KMS-11 (cell line): ENCODE results near the gene PRRX1.

Source experiments
- H2AFZ ChIP-seq: fragments of 200-600 bp; sonication (generic); 2 replicates; pipeline ENCODE4 v1.6.1; 2016; ENCODE audit warnings: antibody characterized with exemption, mixed run types, low read depth
- H3K27ac ChIP-seq: fragments of 200-600 bp; sonication (generic); 2 replicates; pipeline ENCODE4 v1.6.1; 2016; ENCODE audit warnings: mild to moderate bottlenecking, mixed run types
- H3K27me3 ChIP-seq: fragments of 200-600 bp; sonication (generic); 2 replicates; pipeline ENCODE4 v1.6.1; 2017; ENCODE audit warnings: mild to moderate bottlenecking, low read depth, mixed run types, moderate library complexity; ENCODE audit not compliant: insufficient read depth
- H3K36me3 ChIP-seq: fragments of 200-600 bp; sonication (generic); 2 replicates; pipeline ENCODE4 v1.6.1; 2017; ENCODE audit warnings: mild to moderate bottlenecking, mixed run types; ENCODE audit not compliant: insufficient read depth
- H3K4me1 ChIP-seq: fragments of 200-600 bp; sonication (generic); 2 replicates; pipeline ENCODE4 v1.6.1; 2016; ENCODE audit warnings: mild to moderate bottlenecking, low read depth, mixed run types; ENCODE audit not compliant: poor library complexity, severe bottlenecking
- H3K4me2 ChIP-seq: fragments of 200-600 bp; sonication (generic); 2 replicates; pipeline ENCODE4 v1.7.0; 2016; ENCODE audit warnings: mild to moderate bottlenecking, mixed run types
- H3K4me3 ChIP-seq: fragments of 200-600 bp; sonication (generic); IDR thresholded peaks from 2 replicates; pipeline ENCODE4 v1.6.1; 2017; ENCODE audit warnings: low read depth, low read length, mixed read lengths; ENCODE audit not compliant: insufficient read depth
- H3K79me2 ChIP-seq: fragments of 200-600 bp; sonication (generic); 2 replicates; pipeline ENCODE4 v1.6.1; 2016; ENCODE audit warnings: low read depth, mixed run types; ENCODE audit not compliant: insufficient read depth
- H3K9ac ChIP-seq: fragments of 200-600 bp; sonication (generic); 2 replicates; pipeline ENCODE4 v1.6.1; 2016; ENCODE audit warnings: mild to moderate bottlenecking, mixed run types
- H4K20me1 ChIP-seq: fragments of 200-600 bp; sonication (generic); 2 replicates; pipeline ENCODE4 v1.6.1; 2016; ENCODE audit warnings: mild to moderate bottlenecking, mixed run types; ENCODE audit not compliant: insufficient read depth
- TF ChIP-seq, protein P1 (sequence below): fragments of 200-600 bp; sonication (generic); conservative IDR thresholded peaks from 2 replicates; pipeline ENCODE4 v1.6.1; 2017; ENCODE audit warnings: low read depth, mild to moderate bottlenecking, antibody characterized with exemption, low read length, moderate library complexity, mixed read lengths

The PRRX1 gene

DNA sequence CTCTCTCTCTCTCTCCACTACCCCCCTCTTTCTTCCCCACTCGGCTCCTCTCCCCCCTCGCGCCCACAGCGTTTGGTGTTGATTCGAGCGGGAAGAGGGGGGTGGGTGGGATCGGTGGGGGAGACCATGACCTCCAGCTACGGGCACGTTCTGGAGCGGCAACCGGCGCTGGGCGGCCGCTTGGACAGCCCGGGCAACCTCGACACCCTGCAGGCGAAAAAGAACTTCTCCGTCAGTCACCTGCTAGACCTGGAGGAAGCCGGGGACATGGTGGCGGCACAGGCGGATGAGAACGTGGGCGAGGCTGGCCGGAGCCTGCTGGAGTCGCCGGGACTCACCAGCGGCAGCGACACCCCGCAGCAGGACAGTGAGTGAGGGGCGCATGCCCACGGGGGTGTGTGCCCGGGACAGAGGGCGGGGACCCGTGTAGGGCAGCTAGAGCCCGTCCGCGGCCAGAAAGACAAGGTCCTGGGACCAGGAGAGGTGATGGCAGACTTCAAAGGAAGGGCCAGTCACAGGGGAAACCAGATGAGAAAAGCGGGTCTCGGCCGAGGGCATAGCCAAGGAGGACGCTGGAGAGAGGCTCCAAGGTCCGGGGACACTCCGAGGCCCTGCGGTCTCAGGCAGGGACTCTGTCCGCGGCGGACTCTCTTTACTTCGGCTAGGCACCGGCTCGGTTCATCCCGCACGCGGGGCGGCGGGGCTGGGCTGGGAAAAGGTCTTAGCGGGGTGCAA lies at the start of gene PRRX1:
TSS of gene PRRX1 (plus strand) at position 39 of the 735 bp plus-strand sequence. CDS start at position 127, 88 bp downstream.
- H4K20me1 ChIP-seq: no peaks in the 10 kb centered on the region
- no peak within 1 kb of the TSS for H3K27ac ChIP-seq
- H2AFZ ChIP-seq: no peak within 1 kb of the TSS
- H3K4me1 ChIP-seq: no peaks in the 10 kb centered on the region
- no peak within 1 kb of the TSS for H3K4me2 ChIP-seq
- H3K79me2 ChIP-seq: no peaks in the 10 kb centered on the region
- H3K4me3 ChIP-seq: no peak within 1 kb of the TSS
- no peak within 1 kb of the TSS for H3K9ac ChIP-seq
- no peaks in the 10 kb centered on the region for H3K27me3 ChIP-seq
- TF ChIP-seq, protein P1, sequence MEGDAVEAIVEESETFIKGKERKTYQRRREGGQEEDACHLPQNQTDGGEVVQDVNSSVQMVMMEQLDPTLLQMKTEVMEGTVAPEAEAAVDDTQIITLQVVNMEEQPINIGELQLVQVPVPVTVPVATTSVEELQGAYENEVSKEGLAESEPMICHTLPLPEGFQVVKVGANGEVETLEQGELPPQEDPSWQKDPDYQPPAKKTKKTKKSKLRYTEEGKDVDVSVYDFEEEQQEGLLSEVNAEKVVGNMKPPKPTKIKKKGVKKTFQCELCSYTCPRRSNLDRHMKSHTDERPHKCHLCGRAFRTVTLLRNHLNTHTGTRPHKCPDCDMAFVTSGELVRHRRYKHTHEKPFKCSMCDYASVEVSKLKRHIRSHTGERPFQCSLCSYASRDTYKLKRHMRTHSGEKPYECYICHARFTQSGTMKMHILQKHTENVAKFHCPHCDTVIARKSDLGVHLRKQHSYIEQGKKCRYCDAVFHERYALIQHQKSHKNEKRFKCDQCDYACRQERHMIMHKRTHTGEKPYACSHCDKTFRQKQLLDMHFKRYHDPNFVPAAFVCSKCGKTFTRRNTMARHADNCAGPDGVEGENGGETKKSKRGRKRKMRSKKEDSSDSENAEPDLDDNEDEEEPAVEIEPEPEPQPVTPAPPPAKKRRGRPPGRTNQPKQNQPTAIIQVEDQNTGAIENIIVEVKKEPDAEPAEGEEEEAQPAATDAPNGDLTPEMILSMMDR: no peak
- H3K36me3 ChIP-seq: no peaks in the 10 kb centered on the region

DNA sequence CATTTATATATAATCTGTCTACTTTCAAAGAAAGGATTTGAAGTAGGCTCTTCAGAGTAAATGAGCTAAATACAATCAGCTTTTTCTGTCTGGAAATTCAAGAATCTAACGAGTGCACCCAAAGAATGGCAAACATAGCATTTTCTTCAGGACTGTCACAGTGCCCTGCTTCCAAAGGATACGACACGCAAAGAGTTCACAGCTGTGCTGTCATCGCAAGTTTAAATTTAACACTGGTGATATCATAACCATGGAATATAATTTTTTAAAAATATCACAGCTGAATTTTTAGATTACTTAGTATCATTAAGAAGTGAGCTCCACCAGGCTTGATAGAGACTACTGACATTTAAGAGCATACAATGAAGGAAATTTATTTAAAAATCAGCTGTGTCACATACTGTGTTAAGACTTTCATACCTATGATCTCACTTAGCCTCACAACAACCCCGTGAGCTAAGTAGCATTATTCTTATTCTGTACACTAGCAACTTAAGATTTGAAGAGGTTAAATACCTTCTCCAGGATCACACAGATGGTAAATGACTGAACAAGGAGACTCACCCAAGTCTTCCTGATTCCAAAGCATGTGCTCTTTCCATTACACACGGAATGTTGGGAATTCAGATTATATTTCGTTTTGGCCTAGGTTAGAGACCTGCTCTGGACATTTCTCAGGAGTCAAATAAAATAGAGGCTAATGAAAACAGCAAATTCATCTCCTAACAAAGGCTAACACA lies 46.2 kb upstream of the PRRX1 start:
- Histone ChIP-seq H2AFZ (no peak overlapping the region), H3K4me3 (no peak overlapping the region), H3K9ac (no peak overlapping the region), H4K20me1 (no peaks in the 10 kb centered on the region), H3K27me3 (no peaks in the 10 kb centered on the region), H3K27ac (no peak overlapping the region), H3K4me1 (peaks cover 12% of the 10 kb centered on the region), H3K79me2 (no peaks in the 10 kb centered on the region), H3K4me2 (0 out of 2 replicates have a peak overlapping the region, but pooled peaks have one; percentile 9), H3K36me3 (no peaks in the 10 kb centered on the region)
- TF ChIP-seq, protein P1: no peak

DNA sequence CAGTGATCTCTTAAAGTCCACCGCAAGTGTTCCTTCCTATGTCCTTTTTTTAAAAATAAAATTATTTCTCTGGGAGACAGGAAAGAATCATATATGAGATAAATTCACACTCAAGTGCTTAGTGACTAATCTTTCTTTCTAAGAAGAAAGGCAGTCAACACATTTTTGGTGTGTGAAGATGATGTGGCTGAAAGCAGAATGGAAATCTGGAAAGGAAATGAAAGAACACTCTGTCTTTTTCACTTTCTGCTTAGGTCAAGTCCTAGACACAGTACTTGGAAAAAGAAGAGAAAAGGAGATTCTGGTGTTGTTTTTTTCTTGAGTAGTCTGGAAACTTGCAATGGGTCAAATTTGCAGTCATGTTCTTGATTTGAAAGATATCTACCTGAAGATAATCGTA lies 45.5 kb upstream of the PRRX1 start:
- H3K4me3 ChIP-seq: no peak overlapping the region
- peak overlapping the region; percentile 9; the same call in 1 of the 2 replicates for H3K4me2 ChIP-seq
- TF ChIP-seq, protein P1: no peak
- H4K20me1 ChIP-seq: no peaks in the 10 kb centered on the region
- no peaks in the 10 kb centered on the region for H3K36me3 ChIP-seq
- no peaks in the 10 kb centered on the region for H3K27me3 ChIP-seq
- no peak overlapping the region for H2AFZ ChIP-seq
- H3K27ac ChIP-seq: no peak overlapping the region
- H3K79me2 ChIP-seq: no peaks in the 10 kb centered on the region
- H3K4me1 ChIP-seq: peaks cover 12% of the 10 kb centered on the region
- H3K9ac ChIP-seq: no peak overlapping the region

DNA sequence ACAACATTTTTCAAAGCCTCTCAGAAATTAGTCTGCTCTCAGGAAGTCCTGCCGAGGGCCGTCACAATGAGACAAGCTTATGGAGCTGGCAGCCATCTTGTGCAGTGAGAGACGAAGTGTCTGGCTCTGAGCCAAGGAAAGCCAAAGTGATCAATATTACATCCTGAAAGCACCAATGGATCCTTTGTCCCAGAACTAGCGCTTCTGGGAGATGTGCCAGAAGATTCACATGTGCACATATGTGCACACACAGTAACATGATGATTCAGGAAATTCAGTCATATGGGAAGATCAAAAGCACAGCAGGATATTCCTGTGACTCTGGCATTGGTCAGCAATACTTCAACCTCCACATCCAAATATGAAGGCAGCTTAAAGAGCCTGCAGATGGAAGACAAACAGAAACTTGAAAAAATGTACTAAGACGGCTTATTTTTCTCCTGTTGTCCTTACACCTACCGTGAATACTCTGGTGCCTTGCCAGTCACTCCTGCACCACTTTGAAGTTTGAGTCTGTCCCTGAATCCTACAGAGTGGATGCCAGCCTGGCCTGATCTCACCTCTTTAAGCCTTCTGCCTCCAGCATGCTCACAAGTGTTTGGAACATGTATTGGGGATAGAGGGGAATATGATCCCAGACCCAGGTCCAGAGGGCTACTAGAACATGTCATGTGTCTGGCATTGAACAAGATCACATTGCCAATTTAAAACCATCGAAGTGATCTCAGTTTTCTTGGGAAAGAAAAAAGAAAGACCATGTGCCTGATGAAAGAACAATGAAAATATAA lies 44.5 kb upstream of the PRRX1 start:
- Histone ChIP-seq H3K4me2 (no peak overlapping the region), H3K79me2 (no peaks in the 10 kb centered on the region), H2AFZ (no peak overlapping the region)

More for the DNA sequence above, 44.5 kb upstream of the PRRX1 start:
- Histone ChIP-seq H3K27me3 (no peaks in the 10 kb centered on the region), H3K4me1 (peaks cover 12% of the 10 kb centered on the region), H3K4me3 (no peak overlapping the region), H3K27ac (no peak overlapping the region), H3K36me3 (no peaks in the 10 kb centered on the region), H3K9ac (no peak overlapping the region), H4K20me1 (no peaks in the 10 kb centered on the region)
- TF ChIP-seq, protein P1: no peak
